ENCODE results near the gene LRMDA. TPM values are rescaled to one million over a fixed set of nuclear protein-coding genes. Genes with fewer than 3 reads are reported as not detected.

Gene LRMDA
- polyA plus RNA-seq, 1 donor (not counting 4 experiments of a cell fraction or from before 2014, with no cell fraction given): not detected

DNA sequence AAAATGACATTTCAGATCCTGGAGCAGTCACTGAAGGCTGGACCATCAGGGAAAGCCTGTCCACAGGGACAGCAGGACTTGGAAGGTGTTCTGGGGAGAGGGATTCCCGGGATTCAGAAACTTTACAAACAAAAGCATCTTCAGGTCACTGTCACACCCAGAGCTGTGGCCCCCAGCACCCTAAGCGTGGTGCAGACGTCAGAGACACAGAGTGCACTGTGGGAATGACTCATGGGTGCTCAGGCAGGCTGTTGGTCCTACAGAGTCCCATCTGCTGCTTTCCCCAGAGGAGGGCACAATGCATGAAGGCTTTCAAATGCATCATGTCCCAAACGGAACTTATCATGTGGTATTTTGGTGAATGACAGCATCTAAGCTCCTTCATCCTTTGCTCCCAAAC lies 13.1 kb upstream of the LRMDA start:
- no peak overlapping the region for H3K27ac ChIP-seq (ENCODE audit: control insufficient read depth, insufficient read depth, low read length)
- H3K9me3 ChIP-seq (ENCODE audit: control insufficient read depth, low read depth, low read length): no peaks in the 10 kb centered on the region
- H3K27me3 ChIP-seq (ENCODE audit: control insufficient read depth, extremely low read depth, insufficient read depth, low read length): no peaks in the 10 kb centered on the region
- H3K4me1 ChIP-seq (ENCODE audit: control insufficient read depth, extremely low read depth, insufficient read depth, low read length): peaks cover 13% of the 10 kb centered on the region
- DNase-seq (ENCODE audit: low read depth, low spot score) (no peak), FAIRE-seq (no peak)
- H3K9ac ChIP-seq (ENCODE audit: control insufficient read depth, extremely low read depth, insufficient read depth, low read length): no peak overlapping the region
- H3K4me3 ChIP-seq (ENCODE audit: control insufficient read depth in 2 of 3, extremely low read depth in 1 of 3, insufficient read depth in 2 of 3, low read depth in 1 of 3, low read length in 3 of 3): no peak overlapping the region
- H3K79me2 ChIP-seq (ENCODE audit: control insufficient read depth, insufficient read depth, low read length): no peaks in the 10 kb centered on the region
- no peaks in the 10 kb centered on the region for H4K20me1 ChIP-seq (ENCODE audit: control insufficient read depth, extremely low read depth, insufficient read depth, low read length)
- no peak overlapping the region for H2AFZ ChIP-seq (ENCODE audit: control insufficient read depth, low read length)
- no peak overlapping the region for H3K4me2 ChIP-seq (ENCODE audit: control insufficient read depth, extremely low read depth, insufficient read depth, low read depth, low read length)
- H3K9me1 ChIP-seq (ENCODE audit: control insufficient read depth, extremely low read depth, insufficient read depth, low read length): no peaks in the 10 kb centered on the region
- no peaks in the 10 kb centered on the region for H3K36me3 ChIP-seq (ENCODE audit: control insufficient read depth in 2 of 2, extremely low read depth in 1 of 2, insufficient read depth in 2 of 2, low read length in 2 of 2)
- dilution Hi-C loops (cut with MboI; ENCODE audit: extremely low pct_ligation_motif_present, low sequenced_read_pairs): no loop called here
- TF ChIP-seq CTCF (optimal IDR thresholded peaks at IDR 0.05 in 1 of 3, IDR thresholded peaks at IDR 0.05 in 1 of 3, conservative IDR thresholded peaks at IDR 0.05 in 1 of 3; ENCODE audit: extremely low read depth in 1 of 3, insufficient read depth in 2 of 3, low read length in 3 of 3): no peak
- TF ChIP-seq EZH2 (IDR thresholded peaks at IDR 0.05; ENCODE audit: low read length): no peak

GRCh38 chr10:75418712-75419111 lies 12.7 kb upstream of the LRMDA start:
- dilution Hi-C loops (cut with MboI; ENCODE audit: extremely low pct_ligation_motif_present, low sequenced_read_pairs): no loop called here
- no peaks in the 10 kb centered on the region for H3K9me3 ChIP-seq (ENCODE audit: control insufficient read depth, low read depth, low read length)
- H4K20me1 ChIP-seq (ENCODE audit: control insufficient read depth, extremely low read depth, insufficient read depth, low read length): no peaks in the 10 kb centered on the region
- no peaks in the 10 kb centered on the region for H3K36me3 ChIP-seq (ENCODE audit: control insufficient read depth in 2 of 2, extremely low read depth in 1 of 2, insufficient read depth in 2 of 2, low read length in 2 of 2)
- no peak overlapping the region for H2AFZ ChIP-seq (ENCODE audit: control insufficient read depth, low read length)
- H3K27me3 ChIP-seq (ENCODE audit: control insufficient read depth, extremely low read depth, insufficient read depth, low read length): no peaks in the 10 kb centered on the region
- no peak overlapping the region for H3K4me3 ChIP-seq (ENCODE audit: control insufficient read depth in 2 of 3, extremely low read depth in 1 of 3, insufficient read depth in 2 of 3, low read depth in 1 of 3, low read length in 3 of 3)
- H3K27ac ChIP-seq (ENCODE audit: control insufficient read depth, insufficient read depth, low read length): no peak overlapping the region
- TF ChIP-seq CTCF (optimal IDR thresholded peaks at IDR 0.05 in 1 of 3, IDR thresholded peaks at IDR 0.05 in 1 of 3, conservative IDR thresholded peaks at IDR 0.05 in 1 of 3; ENCODE audit: extremely low read depth in 1 of 3, insufficient read depth in 2 of 3, low read length in 3 of 3) (no peak), EZH2 (IDR thresholded peaks at IDR 0.05; ENCODE audit: low read length) (no peak)
- no peak for DNase-seq (ENCODE audit: low read depth, low spot score)
- no peak for FAIRE-seq
- H3K4me1 ChIP-seq (ENCODE audit: control insufficient read depth, extremely low read depth, insufficient read depth, low read length): peaks cover 13% of the 10 kb centered on the region
- no peak overlapping the region for H3K9ac ChIP-seq (ENCODE audit: control insufficient read depth, extremely low read depth, insufficient read depth, low read length)
- H3K79me2 ChIP-seq (ENCODE audit: control insufficient read depth, insufficient read depth, low read length): no peaks in the 10 kb centered on the region
- H3K4me2 ChIP-seq (ENCODE audit: control insufficient read depth, extremely low read depth, insufficient read depth, low read depth, low read length): no peak overlapping the region
- H3K9me1 ChIP-seq (ENCODE audit: control insufficient read depth, extremely low read depth, insufficient read depth, low read length): no peaks in the 10 kb centered on the region

Measured in keratinocyte (primary cell).